ENCODE measurements around the gene NUP153. TPM values are rescaled to one million over a fixed set of nuclear protein-coding genes. Genes with fewer than 3 reads are reported as not detected.

NUP153 gene
- total RNA-seq, 1 experiment from 2014 or later, result 104 TPM

- no peaks in the 10 kb centered on the region for H3K27me3 ChIP-seq (replicated peaks; ENCODE audit: insufficient read depth, low read depth, low read length, poor library complexity)
- no peak overlapping the region for H3K4me3 ChIP-seq (ENCODE audit: low read depth, low read length, poor library complexity, severe bottlenecking)
- intact Hi-C loops (cut with micrococcal nuclease; ENCODE audit: unreplicated experiment), result no loop called here
- BruUV-seq (replicated peaks), result no TSS peak
- no peak overlapping the region for H3K27ac ChIP-seq (ENCODE audit: low read depth, low read length, poor library complexity, severe bottlenecking)
- no peak for TF ChIP-seq CTCF (conservative IDR thresholded peaks at IDR 0.05; ENCODE audit: low read depth, low read length)
- TF ChIP-seq EZH2 (IDR thresholded peaks at IDR 0.05; ENCODE audit: borderline replicate concordance, low read depth, low read length, poor library complexity, severe bottlenecking), result no peak
- no peaks in the 10 kb centered on the region for H3K9me3 ChIP-seq (ENCODE audit: low read depth, low read length, poor library complexity, severe bottlenecking)
- CTCF ChIA-PET, result no interaction called here
- POLR2A ChIA-PET (ENCODE audit: low non-redundant PET), result no interaction called here
- peaks cover 6% of the 10 kb centered on the region for H3K4me1 ChIP-seq (ENCODE audit: insufficient read depth, low read length, poor library complexity, severe bottlenecking)
- no peak for DNase-seq (ENCODE audit: low spot score)
- peaks cover 69% of the 10 kb centered on the region for H3K36me3 ChIP-seq (ENCODE audit: insufficient read depth, low read length, poor library complexity, severe bottlenecking)
Observed at GRCh38 chr6:17683428-17683827, 23.3 kb downstream of the NUP153 start.

GRCh38 chr6:17679726-17680125 lies 27.0 kb downstream of the NUP153 start:
- Histone ChIP-seq H3K9me3 (ENCODE audit: low read depth, low read length, poor library complexity, severe bottlenecking) (no peaks in the 10 kb centered on the region), H3K27me3 (replicated peaks; ENCODE audit: insufficient read depth, low read depth, low read length, poor library complexity) (no peaks in the 10 kb centered on the region), H3K27ac (ENCODE audit: low read depth, low read length, poor library complexity, severe bottlenecking) (no peak overlapping the region), H3K4me3 (ENCODE audit: low read depth, low read length, poor library complexity, severe bottlenecking) (no peak overlapping the region), H3K36me3 (ENCODE audit: insufficient read depth, low read length, poor library complexity, severe bottlenecking) (peaks cover 60% of the 10 kb centered on the region), H3K4me1 (ENCODE audit: insufficient read depth, low read length, poor library complexity, severe bottlenecking) (peaks cover 6% of the 10 kb centered on the region)
- BruUV-seq (replicated peaks), result no TSS peak
- no peak for TF ChIP-seq EZH2 (IDR thresholded peaks at IDR 0.05; ENCODE audit: borderline replicate concordance, low read depth, low read length, poor library complexity, severe bottlenecking)
- no peak for TF ChIP-seq CTCF (conservative IDR thresholded peaks at IDR 0.05; ENCODE audit: low read depth, low read length)
- POLR2A ChIA-PET (ENCODE audit: low non-redundant PET), result no interaction called here
- CTCF ChIA-PET, result no interaction called here
- DNase-seq (ENCODE audit: low spot score), result no peak
- intact Hi-C loops (cut with micrococcal nuclease; ENCODE audit: unreplicated experiment), result no loop called here

- peaks cover 64% of the 10 kb centered on the region for H3K36me3 ChIP-seq (ENCODE audit: insufficient read depth, low read length, poor library complexity, severe bottlenecking)
- ChIA-PET CTCF (no interaction called here), POLR2A (ENCODE audit: low non-redundant PET) (no interaction called here)
- intact Hi-C loops (cut with micrococcal nuclease; ENCODE audit: unreplicated experiment), result no loop called here
- no peaks in the 10 kb centered on the region for H3K27me3 ChIP-seq (replicated peaks; ENCODE audit: insufficient read depth, low read depth, low read length, poor library complexity)
- TF ChIP-seq EZH2 (IDR thresholded peaks at IDR 0.05; ENCODE audit: borderline replicate concordance, low read depth, low read length, poor library complexity, severe bottlenecking) (no peak), CTCF (conservative IDR thresholded peaks at IDR 0.05; ENCODE audit: low read depth, low read length) (no peak)
- no peak overlapping the region for H3K4me3 ChIP-seq (ENCODE audit: low read depth, low read length, poor library complexity, severe bottlenecking)
- DNase-seq (ENCODE audit: low spot score), result no peak
- BruUV-seq (replicated peaks), result no TSS peak
- H3K27ac ChIP-seq (ENCODE audit: low read depth, low read length, poor library complexity, severe bottlenecking), result no peak overlapping the region
- no peaks in the 10 kb centered on the region for H3K9me3 ChIP-seq (ENCODE audit: low read depth, low read length, poor library complexity, severe bottlenecking)
- peaks cover 6% of the 10 kb centered on the region for H3K4me1 ChIP-seq (ENCODE audit: insufficient read depth, low read length, poor library complexity, severe bottlenecking)
Observed at GRCh38 chr6:17677602-17678001, 29.1 kb downstream of the NUP153 start.

All from A673 (cell line).